NT2/D1 (cell line): ENCODE measurements around the gene KRT39.

ENCODE experiments used
- SUZ12 ChIP-seq: IDR thresholded peaks from 2 replicates; pipeline ENCODE4 v1.6.1; 2011; ENCODE audit not compliant: insufficient read length, insufficient read depth; ENCODE audit errors: extremely low read depth
- YY1 ChIP-seq: IDR thresholded peaks from 2 replicates; pipeline ENCODE4 v1.6.1; 2011; ENCODE audit not compliant: insufficient read length, insufficient read depth

GRCh38 chr17:40922239-40922638, 44.5 kb downstream of the KRT39 start:
- no peak for TF ChIP-seq YY1
- no peak for TF ChIP-seq SUZ12
